Gastroesophageal sphincter (tissue), 4 donors: Measurements from ENCODE around the gene SLC26A8. TPM values are rescaled to one million over a fixed set of nuclear protein-coding genes. Genes with fewer than 3 reads are reported as not detected.

ENCODE experiments used
- ATAC-seq: fragments of 150-250 bp; one replicate; pipeline ENCODE4 v1.9.1; 2016; ENCODE audit warnings: mild to moderate bottlenecking, moderate library complexity
- H3K27ac ChIP-seq, 4 donors: fragments of 200-600 bp; sonication (generic) in 3 of 4; 1 replicate in 3 of 4; 2 replicates in 1 of 4; pipeline ENCODE4 v1.5.1; 2016 to 2019
- H3K27me3 ChIP-seq: fragments of 200-600 bp; sonication (generic); one replicate; pipeline ENCODE4 v1.5.1; 2019
- H3K36me3 ChIP-seq, 2 donors: fragments of 200-600 bp; sonication (generic); one replicate each; pipeline ENCODE4 v1.5.1; 2019; ENCODE audit warnings: control low read depth in 1 of 2
- H3K4me1 ChIP-seq, 3 donors: fragments of 200-600 bp; sonication (generic); 1 replicate in 2 of 3; 2 replicates in 1 of 3; pipeline ENCODE4 v1.5.1; 2016 to 2019; ENCODE audit warnings: control low read depth in 2 of 3
- H3K4me3 ChIP-seq, 2 donors: fragments of 200-600 bp; sonication (generic); one replicate each; pipeline ENCODE4 v1.5.1; 2019; ENCODE audit warnings: mild to moderate bottlenecking in 1 of 2, moderate library complexity in 1 of 2
- H3K9me3 ChIP-seq, 3 donors: fragments of 200-600 bp; sonication (generic); one replicate each; pipeline ENCODE4 v1.5.1; 2017 to 2019; ENCODE audit warnings: control low read depth in 2 of 3
- CTCF ChIP-seq, 4 experiments: fragments of 200-600 bp in 2 of 4; fragments of 450-650 bp in 2 of 4; sonication (generic) in 1 of 4; IDR thresholded peaks; one replicate each; pipeline ENCODE4 v1.5.1; 2017 to 2019; ENCODE audit warnings: antibody characterized with exemption in 4 of 4, mild to moderate bottlenecking in 2 of 4, moderate library complexity in 2 of 4
- EP300 ChIP-seq: sonication (generic); formaldehyde crosslinking; IDR thresholded peaks from one replicate; pipeline ENCODE4 v1.6.1; 2017; ENCODE audit warnings: antibody characterized with exemption, mild to moderate bottlenecking
- POLR2A ChIP-seq, 2 donors: fragments of 450-650 bp; IDR thresholded peaks; one replicate each; pipeline ENCODE4 v1.6.1; 2017; ENCODE audit warnings: antibody characterized with exemption in 2 of 2, mild to moderate bottlenecking in 2 of 2, moderate library complexity in 1 of 2
- POLR2AphosphoS5 ChIP-seq: sonication (generic); formaldehyde crosslinking; IDR thresholded peaks from one replicate; pipeline ENCODE4 v1.6.1; 2017; ENCODE audit warnings: antibody characterized with exemption
- WGBS, 2 donors: methylation state at CpG; one replicate each; pipeline ENCODE4 v1.1.5; 2018; ENCODE audit warnings: low coverage in 1 of 2; 5-methylcytosine and 5-hydroxymethylcytosine counted together
- total RNA-seq, 4 donors: library from RNA; depleted of rRNA; stranded (reverse); fragments of >200 nt; gene quantifications; one replicate each; pipeline ENCODE4 v1.1.0, GENCODE V29; 2016

Gene SLC26A8
- total RNA-seq, 4 donors from 2014 or later, result not detected

- Histone ChIP-seq H3K4me3 (no peak overlapping the region), H3K9me3 (no peaks in the 10 kb centered on the region), H3K36me3 (no peaks in the 10 kb centered on the region), H3K4me1 (no peaks in the 10 kb centered on the region), H3K27me3 (peaks cover 27% of the 10 kb centered on the region), H3K27ac (no peak overlapping the region)
- TF ChIP-seq POLR2A (IDR thresholded peaks at IDR 0.05) (no peak), POLR2AphosphoS5 (no peak), CTCF (IDR thresholded peaks at IDR 0.05) (no peak), EP300 (no peak)
- 80 to 87% methylated on average over 5 of the region's 5 CpGs for WGBS, 2 donors
- no peak for ATAC-seq
These were observed 68.9 kb downstream of the SLC26A8 start for GRCh38 chr6:35955521-35955920.

- no peak overlapping the region for H3K27ac ChIP-seq
- H3K9me3 ChIP-seq, result no peaks in the 10 kb centered on the region
- 89% methylated on average over 6 of the region's 8 CpGs; no CpG with 5 or more reads in 1 of the 2 donors for WGBS, 2 donors
- H3K27me3 ChIP-seq, result peaks cover 23% of the 10 kb centered on the region
- H3K36me3 ChIP-seq, result no peaks in the 10 kb centered on the region
- no peak for ATAC-seq
- H3K4me3 ChIP-seq, result no peak overlapping the region
- TF ChIP-seq POLR2AphosphoS5, result no peak
- no peak for TF ChIP-seq POLR2A (IDR thresholded peaks at IDR 0.05)
- TF ChIP-seq EP300, result no peak
- TF ChIP-seq CTCF (IDR thresholded peaks at IDR 0.05), result no peak
- no peaks in the 10 kb centered on the region for H3K4me1 ChIP-seq
These were observed 69.4 kb downstream of the SLC26A8 start for GRCh38 chr6:35955071-35955470.

- H3K4me1 ChIP-seq, result no peaks in the 10 kb centered on the region
- TF ChIP-seq CTCF (IDR thresholded peaks at IDR 0.05) (no peak), POLR2AphosphoS5 (no peak)
- no peaks in the 10 kb centered on the region for H3K36me3 ChIP-seq
- ATAC-seq, result no peak
- H3K4me3 ChIP-seq, result no peak overlapping the region
- H3K27me3 ChIP-seq, result peaks cover 18% of the 10 kb centered on the region
- no peaks in the 10 kb centered on the region for H3K9me3 ChIP-seq
- 84 to 87% methylated on average over 3 to 4 of the region's 7 CpGs for WGBS, 2 donors
- no peak overlapping the region for H3K27ac ChIP-seq
These were observed 70.1 kb downstream of the SLC26A8 start for GRCh38 chr6:35954333-35954732.

GRCh38 chr6:35948725-35949124 is 75.7 kb downstream of the SLC26A8 start:
- TF ChIP-seq CTCF (IDR thresholded peaks at IDR 0.05) (no peak), EP300 (no peak), POLR2AphosphoS5 (no peak), POLR2A (IDR thresholded peaks at IDR 0.05) (no peak)
- Histone ChIP-seq H3K27ac (no peak overlapping the region), H3K36me3 (no peaks in the 10 kb centered on the region), H3K4me1 (no peaks in the 10 kb centered on the region), H3K4me3 (no peak overlapping the region), H3K27me3 (peaks cover 7% of the 10 kb centered on the region), H3K9me3 (no peaks in the 10 kb centered on the region)
- WGBS, 2 donors, result 100% methylated on average over 1 of the region's 1 CpG; no CpG with 5 or more reads in 1 of the 2 donors
- no peak for ATAC-seq

- Histone ChIP-seq H3K4me1 (no peaks in the 10 kb centered on the region), H3K27me3 (no peaks in the 10 kb centered on the region), H3K9me3 (no peaks in the 10 kb centered on the region), H3K36me3 (no peaks in the 10 kb centered on the region), H3K27ac (no peak overlapping the region), H3K4me3 (no peak overlapping the region)
- TF ChIP-seq POLR2A (IDR thresholded peaks at IDR 0.05) (no peak), EP300 (no peak), CTCF (IDR thresholded peaks at IDR 0.05) (no peak)
- WGBS, 2 donors, result 53 to 83% methylated on average over 1 of the region's 1 CpG
- no peak for ATAC-seq
These were observed 78.8 kb downstream of the SLC26A8 start for GRCh38 chr6:35945650-35946025.
